ENCODE measurements around the gene SNED1. TPM values are rescaled to one million over a fixed set of nuclear protein-coding genes. Genes with fewer than 3 reads are reported as not detected.

The SNED1 gene
- total RNA-seq, 1 donor from 2014 or later, result 2.8 TPM

DNA sequence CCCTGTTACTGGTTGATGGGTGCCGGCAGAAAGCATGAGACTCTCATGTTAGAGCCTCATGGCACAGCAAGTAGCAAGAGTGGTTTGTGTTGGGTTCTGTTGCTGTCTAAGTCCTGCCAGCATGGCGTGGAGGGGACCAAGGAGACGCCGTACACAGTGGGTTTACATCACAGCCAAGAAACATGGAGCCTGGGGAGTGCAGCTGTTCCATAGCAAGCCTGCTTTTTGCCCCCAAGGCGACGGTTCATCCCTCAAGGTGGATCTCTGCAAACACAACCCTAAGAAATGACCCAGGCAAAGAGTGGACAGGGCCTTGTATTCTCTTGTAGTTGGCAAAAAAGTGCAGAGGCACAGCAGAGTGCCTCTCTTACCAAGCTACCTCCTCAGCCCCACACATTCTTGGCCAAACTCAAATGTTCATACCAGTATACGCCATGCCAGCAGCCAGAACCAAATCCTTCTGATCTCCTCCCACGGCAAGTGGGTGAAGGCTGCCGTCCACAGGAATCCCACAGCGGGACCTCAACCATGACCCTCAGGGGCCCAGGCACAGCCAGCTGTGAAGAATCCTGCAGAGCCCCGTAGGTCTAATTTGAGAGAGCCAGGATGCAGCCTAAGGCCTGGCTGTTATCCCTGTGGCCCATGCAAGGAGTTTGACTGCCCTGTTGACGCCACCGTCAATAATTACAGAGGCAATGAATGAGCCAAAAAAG, 19.0 kb downstream of the SNED1 start:
- DNase-seq, result no peak
- TF ChIP-seq, protein P1, sequence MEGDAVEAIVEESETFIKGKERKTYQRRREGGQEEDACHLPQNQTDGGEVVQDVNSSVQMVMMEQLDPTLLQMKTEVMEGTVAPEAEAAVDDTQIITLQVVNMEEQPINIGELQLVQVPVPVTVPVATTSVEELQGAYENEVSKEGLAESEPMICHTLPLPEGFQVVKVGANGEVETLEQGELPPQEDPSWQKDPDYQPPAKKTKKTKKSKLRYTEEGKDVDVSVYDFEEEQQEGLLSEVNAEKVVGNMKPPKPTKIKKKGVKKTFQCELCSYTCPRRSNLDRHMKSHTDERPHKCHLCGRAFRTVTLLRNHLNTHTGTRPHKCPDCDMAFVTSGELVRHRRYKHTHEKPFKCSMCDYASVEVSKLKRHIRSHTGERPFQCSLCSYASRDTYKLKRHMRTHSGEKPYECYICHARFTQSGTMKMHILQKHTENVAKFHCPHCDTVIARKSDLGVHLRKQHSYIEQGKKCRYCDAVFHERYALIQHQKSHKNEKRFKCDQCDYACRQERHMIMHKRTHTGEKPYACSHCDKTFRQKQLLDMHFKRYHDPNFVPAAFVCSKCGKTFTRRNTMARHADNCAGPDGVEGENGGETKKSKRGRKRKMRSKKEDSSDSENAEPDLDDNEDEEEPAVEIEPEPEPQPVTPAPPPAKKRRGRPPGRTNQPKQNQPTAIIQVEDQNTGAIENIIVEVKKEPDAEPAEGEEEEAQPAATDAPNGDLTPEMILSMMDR (IDR thresholded peaks at IDR 0.05; ENCODE audit: partially characterized antibody, unreplicated experiment), result no peak
- Mint-ChIP-seq H3K36me3 (ENCODE audit: unreplicated experiment) (peaks cover 9% of the 10 kb centered on the region), H3K27me3 (ENCODE audit: unreplicated experiment) (peaks cover 6% of the 10 kb centered on the region), H3K9me3 (ENCODE audit: unreplicated experiment) (peaks cover 3% of the 10 kb centered on the region), H3K4me1 (ENCODE audit: low read depth, unreplicated experiment) (no peaks in the 10 kb centered on the region), H3K27ac (ENCODE audit: unreplicated experiment) (no peak overlapping the region), H3K4me3 (ENCODE audit: unreplicated experiment) (no peak overlapping the region)

DNA sequence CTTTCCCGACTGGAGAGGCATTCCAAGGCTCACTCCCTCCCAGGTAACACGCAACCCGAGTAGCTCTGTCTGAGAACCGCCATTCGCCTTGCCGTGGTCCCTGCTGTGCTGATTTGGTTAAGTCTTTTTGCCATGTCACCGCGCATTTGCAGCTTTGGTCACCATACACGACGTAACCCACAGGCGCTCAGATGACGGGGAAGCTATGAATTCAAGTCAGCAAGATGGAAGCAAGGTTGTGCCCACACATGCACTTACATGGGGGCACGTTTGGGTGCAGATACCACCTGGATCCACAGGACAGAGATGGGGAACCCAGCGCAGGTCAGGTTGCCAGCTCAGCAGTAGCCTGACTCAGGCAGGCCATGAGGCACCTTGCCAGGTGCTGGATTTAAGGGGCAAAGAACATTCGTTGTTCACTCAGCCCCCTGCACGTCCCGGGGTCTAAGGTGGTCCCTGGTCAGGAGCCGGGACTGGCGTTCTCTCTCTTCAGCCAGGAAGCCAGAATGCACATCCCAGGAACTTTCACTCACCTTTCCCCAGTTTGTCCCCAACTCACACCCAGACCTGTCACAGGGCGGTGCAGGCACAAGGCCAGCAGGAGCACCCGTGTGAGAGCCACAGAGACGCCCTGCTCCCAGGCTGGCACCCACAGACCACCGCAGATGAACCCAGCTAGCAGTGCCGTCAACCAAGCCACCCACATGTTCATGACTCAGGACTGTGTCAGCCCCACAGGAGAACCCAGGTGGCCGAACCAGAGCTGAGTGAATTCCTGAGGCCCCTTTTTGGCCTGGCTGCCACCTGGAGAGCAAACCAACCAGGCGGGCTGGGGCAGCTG, 19.9 kb downstream of the SNED1 start:
- H3K27ac Mint-ChIP-seq (ENCODE audit: unreplicated experiment), result no peak overlapping the region
- H3K27me3 Mint-ChIP-seq (ENCODE audit: unreplicated experiment), result peaks cover 4% of the 10 kb centered on the region
- no peak overlapping the region for H3K4me3 Mint-ChIP-seq (ENCODE audit: unreplicated experiment)
- TF ChIP-seq, protein P1 (IDR thresholded peaks at IDR 0.05; ENCODE audit: partially characterized antibody, unreplicated experiment), result no peak
- no peak for DNase-seq
- peaks cover 3% of the 10 kb centered on the region for H3K9me3 Mint-ChIP-seq (ENCODE audit: unreplicated experiment)
- no peaks in the 10 kb centered on the region for H3K4me1 Mint-ChIP-seq (ENCODE audit: low read depth, unreplicated experiment)
- peaks cover 5% of the 10 kb centered on the region for H3K36me3 Mint-ChIP-seq (ENCODE audit: unreplicated experiment)

DNA sequence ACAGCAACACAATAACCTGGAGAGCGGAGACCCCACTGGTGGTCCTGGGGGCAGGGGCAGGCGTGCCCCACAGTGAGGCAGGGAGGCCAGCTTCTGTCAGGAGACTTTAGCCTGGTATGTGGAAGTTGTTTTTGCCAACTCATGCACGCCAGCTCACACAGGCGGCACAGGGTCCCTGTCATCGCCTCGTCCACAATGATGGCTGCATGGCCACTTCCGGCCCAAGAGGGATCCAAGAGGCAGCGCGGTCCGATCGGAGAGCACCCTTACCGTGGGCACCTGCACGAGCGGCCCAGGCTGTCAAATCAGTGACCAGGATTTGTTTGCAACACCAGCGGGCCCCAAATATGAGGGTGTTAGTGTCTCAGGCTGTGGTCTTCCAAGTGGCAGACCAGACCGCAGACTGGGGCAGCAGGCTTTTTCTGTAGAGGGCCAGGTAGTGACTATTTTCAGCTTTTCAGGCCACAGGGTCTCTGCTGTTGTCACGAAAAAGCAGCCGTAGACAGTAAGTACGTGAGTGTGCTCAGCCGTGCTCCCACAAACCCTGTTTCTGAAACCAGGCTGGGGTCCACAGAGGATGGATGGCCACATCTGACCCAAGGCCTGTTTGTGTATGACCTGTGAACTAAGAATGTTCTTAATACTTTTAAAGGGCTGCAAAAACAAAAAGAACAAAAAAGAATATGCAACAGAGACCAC, 21.2 kb downstream of the SNED1 start:
- H3K27me3 Mint-ChIP-seq (ENCODE audit: unreplicated experiment), result peaks cover 4% of the 10 kb centered on the region
- TF ChIP-seq, protein P1 (IDR thresholded peaks at IDR 0.05; ENCODE audit: partially characterized antibody, unreplicated experiment), result no peak

DNA sequence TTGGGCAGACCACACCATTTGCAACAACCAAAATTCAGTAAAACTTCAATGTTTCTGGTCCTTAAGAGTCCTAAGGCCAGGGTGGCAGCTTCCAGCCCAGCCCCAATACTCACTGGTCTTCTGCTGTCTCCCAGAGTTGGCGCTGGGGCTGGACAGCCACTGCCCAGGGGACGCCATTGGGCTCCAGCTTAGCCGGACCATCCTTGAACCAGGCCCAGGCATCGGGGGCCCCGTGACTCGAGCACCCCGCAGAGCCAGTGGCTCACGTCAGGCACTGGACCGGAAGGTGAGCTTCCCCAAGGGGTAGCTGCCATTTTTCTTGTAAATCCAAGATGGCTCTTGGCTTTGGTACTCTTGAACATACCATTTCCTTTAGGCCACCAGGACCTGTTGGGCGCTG, 21.8 kb downstream of the SNED1 start:
- H3K36me3 Mint-ChIP-seq (ENCODE audit: unreplicated experiment), result peaks cover 6% of the 10 kb centered on the region
- H3K9me3 Mint-ChIP-seq (ENCODE audit: unreplicated experiment), result peaks cover 5% of the 10 kb centered on the region
- H3K27ac Mint-ChIP-seq (ENCODE audit: unreplicated experiment), result no peak overlapping the region
- no peak overlapping the region for H3K4me3 Mint-ChIP-seq (ENCODE audit: unreplicated experiment)
- TF ChIP-seq, protein P1 (IDR thresholded peaks at IDR 0.05; ENCODE audit: partially characterized antibody, unreplicated experiment), result no peak
- DNase-seq, result no peak
- peaks cover 4% of the 10 kb centered on the region for H3K27me3 Mint-ChIP-seq (ENCODE audit: unreplicated experiment)
- no peaks in the 10 kb centered on the region for H3K4me1 Mint-ChIP-seq (ENCODE audit: low read depth, unreplicated experiment)

More for the DNA sequence above, 21.2 kb downstream of the SNED1 start:
- no peak overlapping the region for H3K27ac Mint-ChIP-seq (ENCODE audit: unreplicated experiment)
- no peak overlapping the region for H3K4me3 Mint-ChIP-seq (ENCODE audit: unreplicated experiment)
- H3K36me3 Mint-ChIP-seq (ENCODE audit: unreplicated experiment), result peaks cover 5% of the 10 kb centered on the region
- H3K4me1 Mint-ChIP-seq (ENCODE audit: low read depth, unreplicated experiment), result no peaks in the 10 kb centered on the region
- H3K9me3 Mint-ChIP-seq (ENCODE audit: unreplicated experiment), result peaks cover 5% of the 10 kb centered on the region
- no peak for DNase-seq

Measured in glutamatergic neuron (in vitro differentiated cells).